Ovary (tissue), 9 donors: ENCODE measurements around the gene RASGEF1B. TPM values are rescaled to one million over a fixed set of nuclear protein-coding genes. Genes with fewer than 3 reads are reported as not detected.

Experiments used
- DNase-seq, 5 donors: peaks; one replicate each; pipeline ENCODE4 v3.0.0-alpha.2; 2019 to 2020
- H3K27ac ChIP-seq, 2 donors: fragments of 200-600 bp; one replicate each; pipeline versions ENCODE4 v1.5.1 to v1.8.0; 2019 to 2022
- H3K27me3 ChIP-seq: fragments of 200-600 bp; one replicate; pipeline ENCODE4 v1.8.0; 2022
- H3K36me3 ChIP-seq: fragments of 200-600 bp; sonication (generic); one replicate; pipeline ENCODE4 v1.5.1; 2019
- H3K4me1 ChIP-seq: one replicate; pipeline ENCODE4 v1.8.1; 2013; ENCODE audit warnings: mild to moderate bottlenecking, moderate library complexity; ENCODE audit not compliant: insufficient read depth
- H3K4me3 ChIP-seq: fragments of 200-600 bp; sonication (generic); one replicate; pipeline ENCODE4 v1.5.1; 2017
- H3K9me3 ChIP-seq, 2 donors: fragments of 200-600 bp in 1 of 2; sonication (generic) in 1 of 2; one replicate each; pipeline versions ENCODE4 v1.5.1 to v1.8.1; 2013 to 2019; ENCODE audit warnings: mild to moderate bottlenecking in 1 of 2, moderate library complexity in 1 of 2
- CTCF ChIP-seq, 3 donors: fragments of 450-650 bp in 2 of 3; fragments of 200-600 bp in 1 of 3; IDR thresholded peaks; one replicate each; pipeline versions ENCODE4 v1.5.1 to v1.8.0; 2016 to 2022; ENCODE audit warnings: antibody characterized with exemption in 3 of 3, mild to moderate bottlenecking in 1 of 3
- EP300 ChIP-seq: sonication (generic); formaldehyde crosslinking; IDR thresholded peaks from one replicate; pipeline ENCODE4 v1.6.1; 2017; ENCODE audit warnings: antibody characterized with exemption
- POLR2A ChIP-seq: fragments of 450-650 bp; IDR thresholded peaks from one replicate; pipeline ENCODE4 v1.6.1; 2017; ENCODE audit warnings: antibody characterized with exemption, mild to moderate bottlenecking, moderate library complexity
- WGBS, 3 donors: extraction: QIAGEN DNeasy Blood & Tissue Kit in 1 of 3; methylation state at CpG; one replicate each; pipeline versions ENCODE4 v1.1.5 to v1.1.7; 2013 to 2017; 5-methylcytosine and 5-hydroxymethylcytosine counted together
- intact Hi-C, 4 donors: fragments of 100-400 bp; cut with DNase I; formaldehyde crosslinking; loops; one replicate each; pipeline versions ENCODE4 v1.11.0 to v1.15.1; 2022 to 2023
- polyA plus RNA-seq, 2 donors: library from polyadenylated mRNA; stranded (reverse); fragments of 200-250 nt in 1 of 2; fragments of 350-450 nt in 1 of 2; fragmentation: Illumina TruSeq in 1 of 2; extraction: RNeasy Lipid Tissue Mini Kit (QIAGEN cat#74804) in 1 of 2; gene quantifications; one replicate each; pipeline ENCODE4 v1.2.3, GENCODE V29; 2013 to 2014
- total RNA-seq, 7 donors: library from RNA; depleted of rRNA in 2 of 7; stranded (reverse); fragments of >200 nt in 2 of 7; fragmentation: NEBNext Ultra II Directional in 3 of 7; extraction: Animal tissue kit (Norgen Biotek cat#: 25700) in 3 of 7; gene quantifications; one replicate each; pipeline versions ENCODE4 v1.1.0 to v1.2.4, GENCODE V29; 2016 to 2023
- donor health status: DM: no; HTN: no; CAD: no; lungs with moderate emphysema.
- donor health status: DM: no; HTN: no; CAD: no.
- donor health status: Bipolar disorder and iron deficiency.
- donor health status: DM: yes; HTN: yes; CAD: no.
- donor health status: DM: no; HTN: no; CAD: no.
- donor health status: DM: yes; HTN: yes; CAD: no.

RASGEF1B gene
- total and polyA plus RNA-seq, 9 donors, result 1.1 to 14.4 (median 4.3) TPM

- DNase-seq, result no peak
- Histone ChIP-seq H3K4me3 (no peak overlapping the region), H3K9me3 (no peaks in the 10 kb centered on the region), H3K27me3 (no peaks in the 10 kb centered on the region), H3K36me3 (no peaks in the 10 kb centered on the region), H3K4me1 (no peaks in the 10 kb centered on the region), H3K27ac (no peak overlapping the region)
- intact Hi-C loops, result no loop called here
- 77 to 84% (median 78%) methylated on average over 3 of the region's 3 CpGs for WGBS, 3 donors
- no peak for TF ChIP-seq POLR2A
- TF ChIP-seq CTCF (IDR thresholded peaks at IDR 0.05), result no peak
- TF ChIP-seq EP300, result no peak
These were observed 43.7 kb downstream of the RASGEF1B start for GRCh38 chr4:81428002-81428401.

- Histone ChIP-seq H3K4me1 (no peaks in the 10 kb centered on the region), H3K36me3 (no peaks in the 10 kb centered on the region), H3K27me3 (no peaks in the 10 kb centered on the region), H3K27ac (no peak overlapping the region), H3K4me3 (no peak overlapping the region), H3K9me3 (no peaks in the 10 kb centered on the region)
- no peak for TF ChIP-seq EP300
- 28 to 37% (median 32%) methylated on average over 6 of the region's 6 CpGs for WGBS, 3 donors
- intact Hi-C loops, result no loop called here
- no peak for DNase-seq
These were observed 44.3 kb downstream of the RASGEF1B start for GRCh38 chr4:81427344-81427821.

GRCh38 chr4:81426770-81427289, 44.9 kb downstream of the RASGEF1B start:
- TF ChIP-seq CTCF (IDR thresholded peaks at IDR 0.05), result no peak
- Histone ChIP-seq H3K9me3 (no peaks in the 10 kb centered on the region), H3K27me3 (no peaks in the 10 kb centered on the region), H3K36me3 (no peaks in the 10 kb centered on the region), H3K27ac (no peak overlapping the region), H3K4me3 (no peak overlapping the region), H3K4me1 (no peaks in the 10 kb centered on the region)
- 80 to 93% (median 85%) methylated on average over 1 of the region's 1 CpG for WGBS, 3 donors
- intact Hi-C loops, result no loop called here
- no peak for DNase-seq

- DNase-seq, result no peak
- 62 to 74% (median 70%) methylated on average over 5 of the region's 5 CpGs for WGBS, 3 donors
- Histone ChIP-seq H3K4me3 (no peak overlapping the region), H3K4me1 (no peaks in the 10 kb centered on the region), H3K9me3 (no peaks in the 10 kb centered on the region), H3K36me3 (no peaks in the 10 kb centered on the region), H3K27ac (no peak overlapping the region), H3K27me3 (no peaks in the 10 kb centered on the region)
- intact Hi-C loops, result no loop called here
- TF ChIP-seq EP300, result no peak
- no peak for TF ChIP-seq POLR2A
- TF ChIP-seq CTCF (IDR thresholded peaks at IDR 0.05), result no peak
These were observed 46.6 kb downstream of the RASGEF1B start for GRCh38 chr4:81424816-81425755.

- Histone ChIP-seq H3K27me3 (no peaks in the 10 kb centered on the region), H3K27ac (no peak overlapping the region), H3K4me1 (no peaks in the 10 kb centered on the region), H3K9me3 (no peaks in the 10 kb centered on the region), H3K36me3 (no peaks in the 10 kb centered on the region), H3K4me3 (no peak overlapping the region)
- intact Hi-C loops, result no loop called here
- DNase-seq, result no peak
- no peak for TF ChIP-seq EP300
- 72 to 86% (median 80%) methylated on average over 6 of the region's 6 CpGs for WGBS, 3 donors
These were observed 47.4 kb downstream of the RASGEF1B start for GRCh38 chr4:81424336-81424735.
